HG02852 (cell line): Measurements from ENCODE around the gene NKD2.

Experiments used
- ATAC-seq: cut with Tn5 transposase; IDR thresholded peaks from one replicate; pipeline ENCODE4 v1.9.1; 2021; ENCODE audit warnings: mild to moderate bottlenecking, moderate library complexity; ENCODE audit not compliant: unreplicated experiment

NKD2 gene

GRCh38 chr5:1083823-1084605 is 75.4 kb downstream of the NKD2 start:
- ATAC-seq = no peak

- no peak for ATAC-seq
These were observed 76.8 kb downstream of the NKD2 start for GRCh38 chr5:1085391-1085790.

- ATAC-seq = no peak
These were observed 77.5 kb downstream of the NKD2 start for GRCh38 chr5:1086137-1086536.

GRCh38 chr5:1086871-1087270 is 78.3 kb downstream of the NKD2 start:
- ATAC-seq = no peak

DNA sequence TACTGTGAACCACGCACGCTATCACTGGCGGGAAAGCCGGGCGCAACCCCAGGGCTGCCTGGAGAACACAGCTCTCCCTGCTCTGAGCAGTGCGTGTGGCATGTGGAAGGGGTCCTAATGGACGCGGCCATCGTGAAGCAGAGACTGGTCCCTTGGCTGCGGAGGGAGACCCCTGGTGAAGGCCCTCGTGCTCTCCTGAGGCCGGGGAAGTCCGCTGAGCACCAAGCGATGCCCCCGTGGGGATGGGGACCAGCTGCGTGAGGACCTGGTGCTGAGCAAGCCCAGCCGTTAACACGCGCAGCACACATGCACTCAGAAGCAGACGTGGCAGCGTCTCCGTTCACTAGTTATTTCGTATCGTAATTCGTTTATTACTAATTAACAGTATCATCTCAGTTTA is 78.8 kb downstream of the NKD2 start:
- ATAC-seq = no peak

GRCh38 chr5:1088031-1088430 is 79.4 kb downstream of the NKD2 start:
- ATAC-seq = no peak
